T47D (cell line): ENCODE data around the gene CIITA.

Experiments
- DNase-seq, 2 experiments: peaks; one replicate each; pipeline versions ENCODE4 v3.0.0 to v3.0.0-alpha.2; 2011 to 2012; ENCODE audit warnings: low read depth in 1 of 2, low spot score in 1 of 2
- JUND ChIP-seq: IDR thresholded peaks from 2 replicates; pipeline ENCODE4 v1.6.1; 2012; ENCODE audit warnings: low read depth
- in situ Hi-C: cut with HindIII; loops from 2 replicates; pipeline ENCODE4 v1.10.0; 2016; ENCODE audit warnings: low sequenced_read_pairs, low pct_unique_long_range_greater_than_20kb

The CIITA gene

DNA sequence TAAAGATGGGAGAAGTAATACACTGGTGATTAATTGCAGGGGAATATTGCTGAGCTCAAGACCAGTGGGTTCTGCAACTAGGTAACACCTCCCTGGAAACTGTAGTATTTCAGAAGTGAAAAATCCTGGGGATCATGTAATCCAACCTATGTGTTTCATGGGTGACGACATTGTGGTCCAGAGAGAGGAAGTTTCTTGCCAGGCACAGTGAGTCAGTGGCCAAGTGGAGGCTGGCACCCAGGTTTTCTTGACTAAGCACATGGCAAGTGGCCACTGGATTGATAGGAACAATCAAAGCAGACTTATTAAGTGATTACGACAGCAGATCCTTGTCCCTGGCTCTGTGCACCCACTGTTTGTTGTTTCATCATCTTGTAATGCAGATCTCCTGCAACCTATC, 14.6 kb upstream of the CIITA start:
- DNase-seq: no peak
- in situ Hi-C loops: no loop called here

DNA sequence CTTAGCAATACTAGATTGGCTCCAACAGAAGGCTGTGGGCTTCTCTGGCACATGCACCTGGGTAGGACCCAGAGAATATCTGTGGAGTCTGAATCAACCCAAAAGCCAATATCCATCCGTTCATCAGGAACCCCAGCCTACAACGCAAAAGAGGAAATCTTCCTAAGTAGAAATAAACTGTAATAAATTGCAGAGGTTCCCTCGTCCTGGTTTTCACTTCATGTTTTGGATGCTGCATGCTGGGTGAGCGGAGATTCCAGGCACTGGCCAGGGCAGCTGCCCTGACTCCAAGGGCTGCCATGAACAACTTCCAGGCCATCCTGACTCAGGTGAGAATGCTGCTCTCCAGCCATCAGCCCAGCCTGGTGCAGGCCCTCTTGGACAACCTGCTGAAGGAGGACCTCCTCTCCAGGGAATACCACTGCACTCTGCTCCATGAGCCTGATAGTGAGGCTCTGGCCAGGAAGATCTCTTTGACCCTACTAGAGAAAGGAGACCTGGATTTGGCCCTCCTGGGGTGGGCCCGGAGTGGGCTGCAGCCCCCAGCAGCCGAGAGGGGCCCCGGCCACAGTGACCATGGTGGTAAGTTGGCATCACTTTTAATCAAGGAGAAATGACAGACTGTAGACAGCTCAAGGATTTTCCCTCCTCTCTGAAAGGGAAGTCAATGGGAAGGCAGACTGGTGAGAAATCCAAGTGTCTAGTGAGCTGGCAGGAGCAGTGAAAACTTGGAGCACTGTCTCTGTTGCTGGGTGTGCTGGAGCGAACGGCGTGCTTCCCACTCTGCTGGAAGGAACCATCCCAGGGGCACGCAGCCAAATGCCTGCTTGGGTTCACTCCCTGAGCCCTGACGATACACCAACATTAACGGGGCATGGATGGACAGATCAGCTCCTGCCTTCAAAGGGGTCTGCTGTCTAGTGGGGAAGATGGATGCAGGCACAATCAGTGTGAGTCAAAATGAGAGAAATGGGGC, 10.7 kb upstream of the CIITA start:
- in situ Hi-C loops: no loop called here
- DNase-seq: no peak
- no peak for TF ChIP-seq JUND

More for the DNA sequence above, 14.6 kb upstream of the CIITA start:
- TF ChIP-seq JUND: no peak

DNA sequence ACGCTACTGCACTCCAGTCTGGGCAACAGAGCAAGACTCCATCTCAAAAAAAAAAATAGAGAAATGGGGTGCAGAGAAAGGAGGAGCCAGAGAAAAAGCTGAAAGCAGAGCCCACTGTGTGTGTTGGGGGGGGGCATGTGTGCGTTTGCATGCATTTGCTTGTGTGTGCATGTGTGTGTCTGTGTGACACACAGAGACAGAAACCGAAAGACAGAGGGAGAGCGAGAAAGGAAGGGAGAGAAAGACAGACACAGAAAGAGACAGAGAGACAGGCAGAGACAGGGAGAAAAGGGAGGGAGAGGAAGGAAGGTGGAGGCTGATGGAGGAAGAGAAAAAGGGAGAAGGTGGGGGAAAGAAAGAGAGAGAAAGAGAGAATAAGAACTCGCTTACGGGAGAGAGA, 9.8 kb upstream of the CIITA start:
- in situ Hi-C loops: no loop called here
- no peak for DNase-seq
- no peak for TF ChIP-seq JUND

DNA sequence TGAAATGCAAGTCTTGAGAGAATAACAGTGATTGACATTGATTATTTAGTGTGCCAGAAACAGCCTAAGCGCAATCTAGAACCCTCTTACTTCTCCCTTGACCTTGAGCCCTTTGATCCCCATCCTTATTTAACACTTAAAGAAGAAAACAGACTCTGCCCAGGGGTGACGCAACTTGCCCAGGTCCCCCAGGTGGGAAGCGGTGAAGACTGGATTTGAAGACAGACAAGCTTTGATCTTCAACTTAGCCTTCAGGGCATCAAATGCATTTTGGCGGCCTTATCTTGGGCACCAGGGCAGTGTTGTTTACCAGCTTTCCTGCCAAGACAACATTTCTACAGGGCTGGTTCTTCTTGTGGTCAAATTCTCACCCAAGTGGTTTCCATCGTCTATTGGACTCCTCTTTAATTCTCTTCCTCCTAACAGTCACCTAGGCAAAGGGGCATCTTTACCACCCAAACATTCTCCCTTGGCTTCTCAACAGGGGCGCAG, 8.9 kb upstream of the CIITA start:
- in situ Hi-C loops: no loop called here
- DNase-seq: no peak
- no peak for TF ChIP-seq JUND

DNA sequence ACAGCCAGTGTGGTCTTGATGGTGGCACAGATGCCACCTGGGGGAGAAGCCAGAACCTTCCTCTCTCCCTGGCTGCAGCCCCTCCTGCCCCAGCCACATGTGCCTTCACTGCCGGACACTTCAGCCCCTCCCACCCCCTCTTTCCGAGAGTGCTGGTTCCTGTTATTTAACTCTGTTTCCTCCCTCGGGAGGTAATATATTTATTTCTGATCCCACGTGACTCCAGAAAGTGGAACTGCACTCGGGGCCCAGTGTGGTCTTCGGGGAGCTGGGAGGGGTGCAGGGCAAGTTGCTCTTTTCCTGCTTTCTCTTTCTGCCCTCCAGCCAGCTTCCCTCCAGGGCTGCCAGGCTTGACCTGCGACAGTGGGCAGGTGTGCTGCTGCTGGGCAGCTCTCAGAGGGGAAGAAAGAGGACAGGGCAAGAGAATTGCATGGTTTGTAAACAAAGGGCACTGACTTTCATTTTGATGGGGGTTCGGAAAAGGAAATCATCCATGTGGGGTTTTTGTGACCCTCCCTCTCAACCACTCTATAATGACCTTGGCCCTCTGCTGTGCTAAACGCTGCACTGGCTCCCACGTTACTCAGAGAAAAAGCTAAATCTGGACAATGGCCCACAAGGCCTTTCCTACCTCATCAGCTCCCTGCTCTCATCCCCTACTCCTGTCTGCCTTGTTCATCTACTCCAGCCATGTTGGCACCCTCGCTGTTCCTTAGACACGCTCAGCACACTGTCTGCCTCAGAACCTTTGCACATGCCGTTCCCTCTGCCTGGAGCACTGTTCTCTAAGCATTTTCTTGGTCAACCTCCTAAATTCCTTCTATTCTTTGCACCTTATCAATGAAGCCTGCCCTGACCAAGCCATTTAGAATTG, 8.2 kb upstream of the CIITA start:
- no peak for DNase-seq
- in situ Hi-C loops: no loop called here
- no peak for TF ChIP-seq JUND

DNA sequence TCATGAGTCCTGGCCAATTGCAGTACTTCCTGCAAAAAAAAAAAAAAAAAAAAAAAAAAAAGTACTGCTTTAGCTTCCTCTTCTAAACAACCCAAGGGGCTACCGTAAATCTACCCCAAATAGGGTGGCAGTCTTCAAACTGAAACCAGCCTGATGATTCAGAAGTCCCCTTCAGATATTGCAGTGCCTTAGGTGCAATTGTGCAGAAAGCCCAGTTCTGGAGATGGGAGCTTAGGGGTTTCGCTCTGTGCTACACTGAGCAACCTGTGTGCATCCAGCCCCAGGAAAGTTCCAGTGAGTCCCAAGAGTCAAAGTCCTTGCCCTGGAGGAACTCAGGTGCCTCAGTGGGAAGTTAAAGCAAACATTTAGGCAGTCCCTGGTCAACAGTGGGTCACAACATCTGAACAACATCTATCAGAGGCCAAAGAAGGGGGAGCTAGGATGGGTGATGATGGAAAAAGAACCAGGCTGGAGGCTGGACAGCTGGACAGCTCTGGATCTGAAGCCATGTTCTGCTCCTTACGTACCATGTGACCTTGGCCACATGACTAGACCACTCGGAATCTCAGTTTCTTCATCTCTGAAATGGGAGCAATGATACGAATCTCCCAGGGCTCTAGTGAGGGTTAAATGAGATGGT, 6.7 kb upstream of the CIITA start:
- DNase-seq: no peak
- in situ Hi-C loops: no loop called here
- TF ChIP-seq JUND: no peak

DNA sequence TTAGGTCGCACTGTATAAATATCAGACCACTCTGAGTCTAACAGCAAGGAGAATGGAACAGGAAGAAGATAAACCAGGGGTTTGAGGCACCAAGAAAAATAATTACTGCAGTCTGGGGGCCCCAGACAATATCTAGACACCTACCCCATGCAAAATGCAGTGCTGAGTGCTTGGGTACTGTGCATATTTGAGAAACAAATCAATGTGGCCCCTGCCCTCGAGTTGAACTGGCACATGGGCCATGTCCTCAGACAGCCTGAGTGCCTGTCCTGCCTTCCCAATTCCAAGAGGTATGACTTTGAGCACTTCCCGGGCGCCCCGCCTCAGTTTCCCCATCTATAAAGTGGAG, 6.2 kb upstream of the CIITA start:
- DNase-seq: no peak
- in situ Hi-C loops: no loop called here
- no peak for TF ChIP-seq JUND

DNA sequence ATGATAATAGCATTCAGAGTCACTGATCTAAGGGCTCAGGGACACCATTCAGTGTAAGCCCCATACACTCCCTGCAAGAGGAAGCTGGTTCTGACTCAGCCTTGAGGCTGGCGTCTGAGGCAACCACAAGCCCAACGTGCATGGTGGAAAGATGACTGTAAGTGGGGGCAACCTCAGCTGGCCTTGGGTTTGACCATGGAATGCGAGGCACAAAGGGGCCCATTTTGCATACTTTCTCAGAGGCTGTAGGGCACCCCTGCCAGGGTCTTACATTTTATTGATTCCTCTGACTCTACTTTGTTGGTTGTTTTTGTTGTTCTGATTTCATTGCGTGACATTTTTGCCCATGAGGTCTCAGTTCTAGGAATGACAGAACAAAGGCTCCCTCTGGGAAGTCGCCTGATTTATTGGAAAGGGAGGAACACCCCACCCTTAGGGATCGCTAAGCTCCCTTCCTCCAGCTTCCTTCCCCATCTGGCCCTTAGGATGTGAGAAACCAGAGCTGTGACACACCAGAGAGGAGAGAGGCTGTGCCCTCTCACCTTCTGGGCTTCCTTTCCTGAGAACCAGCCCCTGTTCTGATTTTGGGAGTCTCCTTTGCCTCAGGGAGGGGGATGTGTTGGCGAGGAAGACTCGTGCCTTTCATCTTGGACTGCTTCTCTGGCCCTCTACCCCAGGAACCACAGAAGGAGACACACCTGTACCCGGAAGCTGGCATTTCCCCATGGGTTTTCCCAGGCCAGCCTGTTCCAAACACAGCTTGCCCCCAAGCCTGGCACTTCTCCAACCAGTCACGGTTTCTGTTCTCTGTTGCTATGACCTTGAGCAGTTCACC, 5.6 kb upstream of the CIITA start:
- DNase-seq: peak in 1 of 2 experiments; percentile 39
- in situ Hi-C loops: no loop called here
- TF ChIP-seq JUND: no peak

DNA sequence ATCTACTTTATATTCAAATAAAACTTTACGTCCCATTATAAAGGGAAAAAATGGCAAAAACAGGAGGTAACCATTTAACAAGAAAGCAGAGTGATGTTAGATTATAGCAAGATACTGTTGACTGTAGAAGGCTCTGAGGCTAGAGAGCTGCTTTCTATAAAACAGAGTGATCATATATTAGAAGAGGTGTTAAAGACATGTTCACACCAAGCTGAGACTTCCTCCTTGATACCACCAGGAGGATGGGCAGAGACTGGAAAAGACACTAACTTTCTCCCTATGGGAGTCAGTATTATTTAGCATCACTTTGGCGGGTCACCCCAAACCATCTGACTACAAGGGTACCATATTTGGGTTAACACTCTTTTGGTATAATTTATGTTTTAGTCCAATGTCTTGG, 687 bp upstream of the CIITA start:
- no peak for DNase-seq
- TF ChIP-seq JUND: no peak
- in situ Hi-C loops: no loop called here

DNA sequence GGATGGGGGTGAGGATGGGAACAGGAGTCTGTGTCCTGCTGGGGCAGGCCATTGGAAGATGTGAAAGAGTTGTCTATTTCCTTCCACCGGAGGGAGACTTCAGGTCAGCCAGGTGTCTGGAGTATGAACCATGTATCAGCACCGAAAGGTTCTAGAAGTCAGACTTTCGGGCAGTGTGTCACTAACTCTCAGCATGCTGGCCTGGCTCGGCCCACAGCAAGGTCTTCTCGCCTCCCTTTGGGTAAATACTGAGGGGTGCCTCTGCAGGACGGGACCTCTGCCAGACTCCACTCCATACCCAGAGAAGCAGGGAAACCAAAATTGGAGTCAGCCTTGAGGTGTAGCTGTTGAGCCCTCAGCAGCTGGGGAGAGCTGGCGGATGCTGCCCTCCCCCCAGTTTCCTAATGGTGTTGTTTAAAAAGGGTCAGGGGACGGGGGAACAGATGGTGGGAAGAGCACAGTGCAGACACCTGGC, 507 bp downstream of the CIITA start:
- in situ Hi-C loops: no loop called here
- DNase-seq: no peak
- TF ChIP-seq JUND: no peak

DNA sequence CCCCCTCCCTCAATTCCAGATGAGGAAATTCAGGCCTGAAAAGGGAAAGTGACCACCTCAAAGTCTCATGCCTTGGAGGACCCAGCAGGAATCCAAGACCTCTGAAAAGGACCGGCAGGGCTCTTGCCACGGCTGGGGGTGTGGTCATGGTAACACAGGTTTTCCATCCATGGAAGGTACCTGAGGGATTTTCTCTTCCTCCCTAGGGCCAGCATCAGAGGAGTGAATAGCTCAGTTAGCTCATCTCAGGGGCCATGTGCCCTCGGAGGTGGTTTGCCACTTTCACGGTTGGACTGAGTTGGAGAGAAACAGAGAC, 1.3 kb downstream of the CIITA start:
- DNase-seq: no peak
- no peak for TF ChIP-seq JUND
- in situ Hi-C loops: no loop called here
